ENCODE results near the gene SNCAIP.

SNCAIP gene

GRCh38 chr5:122423221-122423620 is 111.2 kb downstream of the SNCAIP start:
- Histone ChIP-seq H3K4me3 (ENCODE audit: low read depth, low read length) (no peak overlapping the region), H3K79me2 (no peaks in the 10 kb centered on the region), H3K9me3 (ENCODE audit: control insufficient read depth, low read length) (no peaks in the 10 kb centered on the region), H3K4me2 (ENCODE audit: low read length) (no peak overlapping the region), H3K9ac (no peak overlapping the region), H2AFZ (no peak overlapping the region), H3K4me1 (no peaks in the 10 kb centered on the region), H3K27ac (no peak overlapping the region), H3K36me3 (ENCODE audit: control insufficient read depth, insufficient read depth, low read length) (no peaks in the 10 kb centered on the region), H3K27me3 (ENCODE audit: control insufficient read depth, insufficient read depth, low read length) (no peaks in the 10 kb centered on the region)
- no peak for TF ChIP-seq CTCF (IDR thresholded peaks at IDR 0.05)

- Histone ChIP-seq H3K4me3 (ENCODE audit: low read depth, low read length) (no peak overlapping the region), H3K36me3 (ENCODE audit: control insufficient read depth, insufficient read depth, low read length) (no peaks in the 10 kb centered on the region), H3K27me3 (ENCODE audit: control insufficient read depth, insufficient read depth, low read length) (no peaks in the 10 kb centered on the region), H2AFZ (no peak overlapping the region), H3K9ac (no peak overlapping the region), H3K79me2 (no peaks in the 10 kb centered on the region), H3K9me3 (ENCODE audit: control insufficient read depth, low read length) (no peaks in the 10 kb centered on the region), H3K4me2 (ENCODE audit: low read length) (no peak overlapping the region), H3K4me1 (no peaks in the 10 kb centered on the region), H3K27ac (no peak overlapping the region)
- TF ChIP-seq CTCF (IDR thresholded peaks at IDR 0.05), result no peak
These were observed 112.1 kb downstream of the SNCAIP start for GRCh38 chr5:122424132-122424531.

- Histone ChIP-seq H2AFZ (no peak overlapping the region), H3K36me3 (ENCODE audit: control insufficient read depth, insufficient read depth, low read length) (no peaks in the 10 kb centered on the region), H3K79me2 (no peaks in the 10 kb centered on the region), H3K4me3 (ENCODE audit: low read depth, low read length) (no peak overlapping the region), H3K9ac (no peak overlapping the region), H3K27ac (no peak overlapping the region), H3K4me1 (no peaks in the 10 kb centered on the region), H3K4me2 (ENCODE audit: low read length) (no peak overlapping the region), H3K9me3 (ENCODE audit: control insufficient read depth, low read length) (no peaks in the 10 kb centered on the region), H3K27me3 (ENCODE audit: control insufficient read depth, insufficient read depth, low read length) (no peaks in the 10 kb centered on the region)
- no peak for TF ChIP-seq CTCF (IDR thresholded peaks at IDR 0.05)
These were observed 114.3 kb downstream of the SNCAIP start for GRCh38 chr5:122426301-122426700.

- Histone ChIP-seq H3K27ac (no peak overlapping the region), H3K4me1 (no peaks in the 10 kb centered on the region), H3K27me3 (ENCODE audit: control insufficient read depth, insufficient read depth, low read length) (no peaks in the 10 kb centered on the region), H3K9ac (no peak overlapping the region), H3K36me3 (ENCODE audit: control insufficient read depth, insufficient read depth, low read length) (no peaks in the 10 kb centered on the region), H3K79me2 (no peaks in the 10 kb centered on the region), H2AFZ (no peak overlapping the region), H3K4me3 (ENCODE audit: low read depth, low read length) (no peak overlapping the region), H3K4me2 (ENCODE audit: low read length) (no peak overlapping the region), H3K9me3 (ENCODE audit: control insufficient read depth, low read length) (no peaks in the 10 kb centered on the region)
- TF ChIP-seq CTCF (IDR thresholded peaks at IDR 0.05), result no peak
These were observed 115.6 kb downstream of the SNCAIP start for GRCh38 chr5:122427621-122428020.

- no peak for TF ChIP-seq CTCF (IDR thresholded peaks at IDR 0.05)
- H3K36me3 ChIP-seq (ENCODE audit: control insufficient read depth, insufficient read depth, low read length), result no peaks in the 10 kb centered on the region
These were observed 117.7 kb downstream of the SNCAIP start for GRCh38 chr5:122429545-122430318.

More at GRCh38 chr5:122429545-122430318, 117.7 kb downstream of the SNCAIP start:
- H3K27ac ChIP-seq, result no peak overlapping the region
- H2AFZ ChIP-seq, result no peak overlapping the region
- H3K4me2 ChIP-seq (ENCODE audit: low read length), result no peak overlapping the region
- H3K27me3 ChIP-seq (ENCODE audit: control insufficient read depth, insufficient read depth, low read length), result no peaks in the 10 kb centered on the region
- H3K4me1 ChIP-seq, result no peaks in the 10 kb centered on the region
- no peaks in the 10 kb centered on the region for H3K79me2 ChIP-seq
- no peak overlapping the region for H3K4me3 ChIP-seq (ENCODE audit: low read depth, low read length)
- no peak overlapping the region for H3K9ac ChIP-seq
- no peaks in the 10 kb centered on the region for H3K9me3 ChIP-seq (ENCODE audit: control insufficient read depth, low read length)

Data from parathyroid adenoma (tissue), 2 donors.